Fibroblast of skin of abdomen (primary cell): ENCODE measurements around the gene CDH23.
A peak's percentile ranks its signal among the peaks of the same experiment; 100 is the strongest.

Experiments
- DNase-seq: peaks from one replicate; pipeline ENCODE4 v3.0.0-alpha.2; 2013

The CDH23 gene

GRCh38 chr10:71782221-71782916 is 385.6 kb downstream of the CDH23 start:
- DNase-seq: no peak

- no peak for DNase-seq
Measured at GRCh38 chr10:71782917-71783490, 386.3 kb downstream of the CDH23 start.

- DNase-seq: no peak
Measured at GRCh38 chr10:71783917-71784678, 387.4 kb downstream of the CDH23 start.

GRCh38 chr10:71784679-71785272 is 388.1 kb downstream of the CDH23 start:
- DNase-seq: no peak

GRCh38 chr10:71788954-71789353 is 392.2 kb downstream of the CDH23 start:
- DNase-seq: no peak

GRCh38 chr10:71789871-71790270 is 393.2 kb downstream of the CDH23 start:
- no peak for DNase-seq

- DNase-seq: no peak
Measured at GRCh38 chr10:71790749-71791440, 394.2 kb downstream of the CDH23 start.

GRCh38 chr10:71795248-71795647 is 398.5 kb downstream of the CDH23 start:
- peak; percentile 14 for DNase-seq

- DNase-seq: no peak
Measured at GRCh38 chr10:71796749-71797405, 400.2 kb downstream of the CDH23 start.

- DNase-seq: no peak
Measured at GRCh38 chr10:71797533-71798307, 401.0 kb downstream of the CDH23 start.

- no peak for DNase-seq
Measured at GRCh38 chr10:71798308-71798624, 401.5 kb downstream of the CDH23 start.

- DNase-seq: no peak
Measured at GRCh38 chr10:71799112-71799511, 402.4 kb downstream of the CDH23 start.

GRCh38 chr10:71799608-71800453 is 403.1 kb downstream of the CDH23 start:
- no peak for DNase-seq

- DNase-seq: no peak
Measured at GRCh38 chr10:71801361-71801760, 404.6 kb downstream of the CDH23 start.

- no peak for DNase-seq
Measured at GRCh38 chr10:71802235-71802634, 405.5 kb downstream of the CDH23 start.

GRCh38 chr10:71802715-71803488 is 406.2 kb downstream of the CDH23 start:
- no peak for DNase-seq

- DNase-seq: no peak
Measured at GRCh38 chr10:71804077-71804476, 407.4 kb downstream of the CDH23 start.

GRCh38 chr10:71805776-71806703 is 409.3 kb downstream of the CDH23 start:
- DNase-seq: peak; percentile 27
